ENCODE data around the gene FRRS1.

DNA sequence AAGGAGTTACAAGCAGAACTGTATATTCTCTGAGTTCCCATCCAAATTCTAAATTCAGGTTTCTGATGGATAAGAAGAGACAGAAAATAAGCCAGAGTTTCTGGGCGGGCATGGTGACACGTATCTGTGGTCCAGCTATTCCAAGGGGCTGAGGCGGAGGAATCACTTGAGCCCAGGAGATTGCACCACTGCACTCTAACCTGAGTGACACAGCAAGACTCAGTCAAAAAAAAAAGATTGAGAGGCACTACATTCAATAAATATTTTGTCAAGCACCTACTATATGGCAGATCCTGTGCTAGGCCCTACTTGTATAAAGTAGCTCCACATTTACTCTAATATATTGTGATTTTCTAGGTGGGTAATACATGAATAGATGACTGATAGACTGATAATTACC, 6.4 kb upstream of the FRRS1 start:
- TF ChIP-seq, protein P1, sequence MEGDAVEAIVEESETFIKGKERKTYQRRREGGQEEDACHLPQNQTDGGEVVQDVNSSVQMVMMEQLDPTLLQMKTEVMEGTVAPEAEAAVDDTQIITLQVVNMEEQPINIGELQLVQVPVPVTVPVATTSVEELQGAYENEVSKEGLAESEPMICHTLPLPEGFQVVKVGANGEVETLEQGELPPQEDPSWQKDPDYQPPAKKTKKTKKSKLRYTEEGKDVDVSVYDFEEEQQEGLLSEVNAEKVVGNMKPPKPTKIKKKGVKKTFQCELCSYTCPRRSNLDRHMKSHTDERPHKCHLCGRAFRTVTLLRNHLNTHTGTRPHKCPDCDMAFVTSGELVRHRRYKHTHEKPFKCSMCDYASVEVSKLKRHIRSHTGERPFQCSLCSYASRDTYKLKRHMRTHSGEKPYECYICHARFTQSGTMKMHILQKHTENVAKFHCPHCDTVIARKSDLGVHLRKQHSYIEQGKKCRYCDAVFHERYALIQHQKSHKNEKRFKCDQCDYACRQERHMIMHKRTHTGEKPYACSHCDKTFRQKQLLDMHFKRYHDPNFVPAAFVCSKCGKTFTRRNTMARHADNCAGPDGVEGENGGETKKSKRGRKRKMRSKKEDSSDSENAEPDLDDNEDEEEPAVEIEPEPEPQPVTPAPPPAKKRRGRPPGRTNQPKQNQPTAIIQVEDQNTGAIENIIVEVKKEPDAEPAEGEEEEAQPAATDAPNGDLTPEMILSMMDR (conservative IDR thresholded peaks at IDR 0.05 in 1 of 2, IDR thresholded peaks at IDR 0.05 in 1 of 2; ENCODE audit: low read depth in 1 of 2, low read length in 2 of 2), result no peak
- no peak for TF ChIP-seq EZH2 (IDR thresholded peaks at IDR 0.05; ENCODE audit: low read length, missing control alignments)

All from fibroblast of lung (primary cell).